HG03060 (cell line): ENCODE measurements around the gene CAMSAP2.

ENCODE experiments used
- ATAC-seq: cut with Tn5 transposase; IDR thresholded peaks from one replicate; pipeline ENCODE4 v1.9.1; 2021; ENCODE audit warnings: low read depth, moderate number of reproducible peaks; ENCODE audit not compliant: unreplicated experiment

Gene CAMSAP2

DNA sequence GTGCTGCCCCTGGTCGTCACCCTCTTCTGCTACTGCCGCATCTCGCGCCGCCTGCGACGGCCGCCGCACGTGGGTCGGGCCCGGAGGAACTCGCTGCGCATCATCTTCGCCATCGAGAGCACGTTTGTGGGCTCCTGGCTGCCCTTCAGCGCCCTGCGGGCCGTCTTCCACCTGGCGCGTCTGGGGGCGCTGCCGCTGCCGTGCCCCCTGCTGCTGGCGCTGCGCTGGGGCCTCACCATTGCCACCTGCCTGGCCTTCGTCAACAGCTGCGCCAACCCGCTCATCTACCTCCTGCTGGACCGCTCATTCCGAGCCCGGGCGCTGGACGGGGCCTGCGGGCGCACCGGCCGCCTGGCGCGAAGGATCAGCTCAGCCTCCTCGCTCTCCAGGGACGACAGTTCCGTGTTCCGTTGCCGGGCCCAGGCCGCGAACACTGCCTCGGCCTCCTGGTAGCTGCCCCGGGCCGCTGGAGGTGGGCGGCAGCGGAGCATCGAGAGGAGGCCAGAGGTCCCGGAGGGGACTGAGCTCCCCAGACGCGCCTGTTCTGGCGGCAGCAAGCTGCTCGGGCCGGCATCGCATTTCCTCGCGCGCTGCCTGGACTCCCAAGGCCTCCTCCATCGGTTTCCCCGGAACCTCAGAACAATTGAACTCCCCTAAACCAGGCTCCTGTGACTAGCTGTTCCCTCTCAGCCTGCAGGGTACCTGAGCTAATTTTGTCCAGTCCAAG is 135.1 kb downstream of the CAMSAP2 start:
- ATAC-seq: no peak

DNA sequence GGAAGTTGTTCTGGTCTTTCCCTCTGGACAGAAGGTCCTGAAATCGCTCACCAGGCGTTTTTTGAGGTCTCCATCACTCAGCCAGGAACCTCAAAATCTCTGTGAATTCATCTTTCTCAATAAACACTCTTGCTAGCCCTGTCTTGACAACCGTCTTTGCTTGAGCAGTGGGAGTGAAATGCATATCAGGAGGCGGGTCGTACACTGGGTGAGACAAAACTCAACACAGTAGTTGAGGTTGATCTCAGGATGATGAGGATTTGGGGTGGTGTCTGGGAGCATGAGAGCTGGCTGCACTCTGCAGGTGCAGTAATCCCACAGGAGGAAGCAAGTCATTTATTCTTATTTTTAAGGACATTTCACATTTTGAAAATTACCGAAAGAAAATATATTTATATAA is 136.0 kb downstream of the CAMSAP2 start:
- no peak for ATAC-seq

DNA sequence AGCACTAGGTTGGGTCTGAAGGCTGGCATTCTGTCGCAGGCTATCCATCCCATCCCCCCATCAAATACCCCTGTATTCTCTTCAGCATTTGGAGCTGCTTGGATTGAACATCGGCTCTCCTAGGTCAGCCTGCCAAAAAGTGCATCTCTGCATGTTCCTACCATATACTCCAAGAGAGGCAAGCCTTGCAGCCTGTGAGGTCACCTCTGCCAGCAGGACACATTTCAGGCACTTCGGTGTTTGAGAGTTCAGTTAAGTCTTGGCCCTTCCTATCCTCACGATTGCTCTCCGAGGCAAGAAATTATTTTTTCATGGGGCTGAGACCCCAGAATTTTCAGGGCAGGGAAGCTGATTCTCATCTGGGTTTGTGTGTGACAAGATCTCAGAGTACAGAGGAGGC is 136.7 kb downstream of the CAMSAP2 start:
- ATAC-seq: no peak

- no peak for ATAC-seq
Observed at GRCh38 chr1:200877010-200877409, 138.3 kb downstream of the CAMSAP2 start.

- peak; percentile 63 for ATAC-seq
Observed at GRCh38 chr1:200877839-200878551, 139.3 kb downstream of the CAMSAP2 start.

DNA sequence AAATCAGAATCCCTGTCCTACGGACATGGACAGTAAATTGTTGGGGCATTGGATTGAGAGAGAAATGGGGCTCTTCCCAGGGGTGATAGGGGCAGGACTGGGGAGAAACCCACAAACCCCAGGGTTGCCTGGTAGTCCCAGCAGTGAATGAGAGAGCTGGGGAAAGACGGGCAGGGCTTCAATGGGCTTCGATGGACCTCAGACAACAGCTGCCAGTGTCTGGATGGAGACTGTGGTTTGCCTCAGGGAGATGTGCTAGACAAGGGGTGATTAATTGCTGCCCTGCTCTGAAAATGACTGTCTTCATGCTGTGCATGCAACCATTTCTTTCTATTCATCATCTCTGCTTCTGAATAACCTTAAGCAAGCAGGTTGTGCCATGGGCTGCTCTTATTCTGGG is 141.5 kb downstream of the CAMSAP2 start:
- peak; percentile 73 for ATAC-seq

DNA sequence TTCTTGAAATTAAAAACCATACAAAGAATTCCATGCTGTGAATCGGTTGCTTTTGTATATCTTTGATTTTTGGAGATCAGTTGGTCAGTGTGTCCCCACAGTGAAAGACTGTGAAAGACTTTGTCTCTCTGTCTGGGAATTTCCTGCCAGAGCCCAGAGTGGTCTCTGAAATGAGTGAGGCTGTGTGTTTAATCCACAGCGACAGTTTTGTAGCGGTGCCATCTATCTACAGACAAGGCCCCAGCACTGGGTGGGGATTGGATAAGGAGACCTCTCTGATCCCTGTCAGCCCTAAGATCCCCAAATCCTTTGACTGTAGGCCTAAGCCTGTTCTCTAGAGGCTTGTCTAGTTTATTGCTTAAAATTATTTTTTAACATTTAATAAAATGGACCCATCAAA is 144.4 kb downstream of the CAMSAP2 start:
- no peak for ATAC-seq

DNA sequence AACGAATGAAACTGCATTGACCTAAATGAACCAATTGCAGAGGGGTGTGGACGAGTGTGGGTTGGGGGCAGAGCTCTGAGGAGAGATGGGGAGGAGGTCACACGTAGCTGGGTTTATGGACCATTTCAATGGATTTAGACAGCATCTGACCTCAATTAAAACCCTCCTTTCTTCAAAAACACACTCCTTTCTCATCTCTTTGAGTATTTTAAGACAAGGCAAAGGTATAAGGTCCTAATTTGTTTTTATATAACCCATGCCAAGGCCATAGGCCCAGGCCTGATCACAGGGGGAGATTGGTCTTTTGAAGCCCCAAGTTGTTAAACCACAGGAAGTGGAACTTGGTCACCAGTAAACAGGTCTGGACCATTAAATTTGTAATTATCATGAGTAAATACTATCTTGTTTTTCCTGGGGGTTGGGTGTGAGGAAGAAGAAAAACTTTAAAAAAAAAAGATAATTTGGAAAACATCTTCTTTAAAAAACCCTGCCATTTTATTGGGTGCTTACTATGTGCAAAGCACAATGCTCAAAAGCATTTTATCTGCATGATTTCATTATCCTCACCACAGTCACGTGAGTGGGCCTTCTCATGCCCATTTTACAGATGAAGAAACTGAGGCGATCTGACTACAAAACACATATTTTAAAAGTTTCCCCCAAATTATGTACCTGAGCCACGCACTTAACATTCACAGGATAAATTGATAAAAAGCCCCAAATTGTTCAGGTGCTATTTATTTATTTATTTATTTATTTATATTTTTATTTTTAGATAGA is 147.1 kb downstream of the CAMSAP2 start:
- no peak for ATAC-seq

GRCh38 chr1:200886594-200886993 is 147.9 kb downstream of the CAMSAP2 start:
- ATAC-seq: no peak

GRCh38 chr1:200887036-200887435 is 148.3 kb downstream of the CAMSAP2 start:
- no peak for ATAC-seq

DNA sequence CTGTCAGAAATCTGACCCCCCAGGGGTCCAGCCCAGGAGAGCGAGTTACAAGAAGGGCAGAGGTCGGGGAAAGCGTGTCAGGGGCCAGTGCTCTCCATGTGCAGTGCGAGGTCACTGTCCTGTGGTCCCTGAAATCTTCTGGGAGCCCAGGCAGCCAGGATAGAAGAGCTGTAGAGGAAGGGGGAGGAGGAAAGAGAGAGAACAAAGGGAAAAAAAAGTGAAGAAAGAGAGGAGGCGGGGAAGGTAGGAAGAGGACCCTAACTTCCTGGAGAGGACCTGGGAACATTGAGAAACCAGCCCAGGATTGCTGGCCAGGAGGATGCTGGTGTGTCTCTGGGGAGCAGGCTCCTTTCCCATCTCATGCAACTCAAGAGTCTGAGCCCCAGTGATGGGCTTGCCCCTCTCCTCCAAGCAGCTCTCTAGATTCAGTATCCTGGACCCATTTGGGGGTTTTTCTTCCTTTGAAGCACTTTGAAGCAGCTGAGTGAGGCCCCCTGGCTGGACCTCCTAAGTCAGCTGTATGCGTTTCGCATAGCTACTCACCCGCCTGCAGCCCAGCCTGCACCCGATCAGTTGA is 149.2 kb downstream of the CAMSAP2 start:
- ATAC-seq: no peak

- peak; percentile 96 for ATAC-seq
Observed at GRCh38 chr1:200888349-200888838, 149.7 kb downstream of the CAMSAP2 start.

- ATAC-seq: no peak
Observed at GRCh38 chr1:200889571-200889970, 150.9 kb downstream of the CAMSAP2 start.

DNA sequence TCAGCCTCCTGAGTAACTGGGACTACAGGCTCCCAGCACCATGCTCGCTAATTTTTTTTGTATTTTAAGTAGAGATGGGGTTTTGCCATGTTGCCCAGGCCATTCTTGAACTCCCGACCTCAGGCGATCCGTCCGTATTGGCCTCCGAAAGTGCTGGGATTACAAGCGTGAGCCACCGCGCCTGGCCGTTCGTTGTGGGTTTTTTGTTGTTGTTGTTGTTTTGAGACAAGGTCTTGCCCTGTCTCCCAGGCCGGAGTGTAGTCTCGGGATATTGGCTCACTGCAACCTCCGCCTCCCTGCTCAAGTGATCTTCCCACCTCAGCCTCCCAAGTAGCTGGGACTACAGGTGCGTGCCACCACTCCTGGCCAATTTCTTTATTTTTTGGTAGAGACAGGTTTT is 151.3 kb downstream of the CAMSAP2 start:
- ATAC-seq: no peak

DNA sequence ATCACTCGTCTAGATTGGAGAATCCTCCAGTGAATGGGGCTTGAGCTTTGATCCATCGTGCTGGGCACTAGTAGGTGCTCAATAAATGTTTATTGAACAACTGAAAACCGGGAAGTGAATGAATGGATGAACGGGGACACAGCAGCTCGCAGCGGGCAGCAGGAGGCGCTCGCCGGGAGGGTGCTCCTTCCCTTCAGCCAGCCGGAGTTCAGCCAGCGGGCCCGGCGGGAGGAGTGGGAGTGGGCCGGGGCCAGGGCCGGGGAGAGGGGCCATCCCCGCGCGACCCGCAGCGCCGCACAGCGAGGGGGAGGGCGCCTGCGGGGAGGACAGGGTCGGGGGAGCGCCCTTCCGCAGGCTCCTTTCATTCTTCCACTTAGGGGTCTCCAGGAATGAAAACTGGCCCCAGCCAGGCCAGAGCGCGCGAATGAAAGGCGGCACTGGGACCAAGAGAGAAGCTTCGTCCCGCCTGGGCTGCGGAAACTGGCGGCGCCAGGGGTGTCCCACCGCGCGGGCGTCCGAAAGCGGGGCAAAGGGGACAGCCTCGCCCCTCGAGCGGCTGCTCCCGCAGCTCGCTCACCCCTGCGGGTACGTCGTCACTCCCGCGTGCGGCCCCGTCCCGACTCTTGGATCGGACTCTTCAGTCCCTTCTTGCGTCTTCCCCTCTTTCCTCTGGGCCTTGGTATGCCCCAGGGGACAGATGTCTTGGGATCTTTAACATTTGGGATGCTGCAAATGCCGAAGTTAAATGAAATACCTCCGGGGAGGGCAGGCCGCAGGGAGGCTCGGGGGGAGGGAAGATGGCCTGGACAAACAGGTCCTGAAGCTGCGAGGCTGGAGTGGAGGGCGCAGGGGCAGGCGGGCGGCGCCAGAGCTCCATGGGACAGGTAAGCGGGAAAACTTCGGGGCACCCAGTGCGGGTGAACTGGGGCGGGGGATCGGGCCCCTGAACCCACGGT is 152.4 kb downstream of the CAMSAP2 start:
- ATAC-seq: no peak

- ATAC-seq: no peak
Observed at GRCh38 chr1:200891774-200892157, 153.1 kb downstream of the CAMSAP2 start.

GRCh38 chr1:200892546-200892945 is 153.9 kb downstream of the CAMSAP2 start:
- ATAC-seq: no peak

DNA sequence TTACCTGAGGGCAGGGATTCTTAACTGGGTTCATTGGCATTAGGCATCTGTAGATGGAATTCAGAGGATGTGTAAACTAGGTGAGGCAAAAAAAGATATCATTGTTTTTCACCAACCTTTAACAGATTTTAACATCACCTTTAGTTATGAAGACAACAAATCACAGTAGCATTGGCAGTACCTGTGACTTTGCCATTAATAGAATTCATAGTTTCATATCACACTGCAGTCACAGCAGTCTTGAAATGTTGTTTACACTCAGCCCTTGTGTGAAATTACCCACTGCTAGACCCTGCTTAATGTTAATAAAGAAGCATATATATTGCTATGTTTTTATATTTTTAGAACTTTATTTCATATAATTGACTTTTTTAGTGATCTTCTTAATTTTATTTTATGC is 154.3 kb downstream of the CAMSAP2 start:
- ATAC-seq: no peak

DNA sequence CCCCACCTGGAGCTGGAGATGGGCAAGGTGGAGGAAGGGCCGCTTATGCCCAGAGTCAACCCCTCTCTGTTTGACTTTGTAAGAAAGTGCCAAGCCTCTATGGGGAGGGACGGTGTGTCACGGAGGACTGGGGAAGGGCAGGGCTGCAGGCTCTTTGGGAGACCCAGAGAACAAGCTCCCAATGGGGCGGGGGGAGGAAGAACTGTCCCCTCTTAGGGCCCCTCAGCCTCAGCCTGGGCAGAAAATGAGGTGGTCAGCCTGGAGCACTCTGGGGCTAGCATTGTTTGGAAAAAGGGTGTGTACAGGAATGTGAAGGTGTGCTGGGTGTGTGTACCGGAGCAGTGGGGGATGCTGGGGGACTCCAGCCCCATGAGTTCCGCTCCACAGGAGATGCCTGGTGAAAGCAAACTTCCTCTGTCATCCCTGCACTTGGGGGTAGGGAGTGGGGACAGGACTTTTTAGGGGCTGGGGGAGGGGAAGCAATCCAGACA is 154.8 kb downstream of the CAMSAP2 start:
- no peak for ATAC-seq
